Lower lobe of right lung (tissue), 2 donors: ENCODE data around the gene ASMT. TPM values are rescaled to one million over a fixed set of nuclear protein-coding genes. Genes with fewer than 3 reads are reported as not detected.

ENCODE experiments used
- ATAC-seq, 2 donors: fragments of 200-7000 bp; cut with Tn5 transposase; one replicate each; pipeline ENCODE4 v1.9.1; 2020 to 2022; ENCODE audit warnings: mild to moderate bottlenecking in 2 of 2, moderate library complexity in 2 of 2
- DNase-seq: peaks from one replicate; pipeline ENCODE4 v3.0.0-alpha.2; 2020
- H3K27ac ChIP-seq: fragments of 200-600 bp; one replicate; pipeline ENCODE4 v1.8.0; 2022
- H3K27me3 ChIP-seq: fragments of 200-600 bp; one replicate; pipeline ENCODE4 v1.8.0; 2022; ENCODE audit warnings: low read depth
- H3K36me3 ChIP-seq: fragments of 200-600 bp; one replicate; pipeline ENCODE4 v1.8.0; 2022; ENCODE audit warnings: mild to moderate bottlenecking
- H3K4me1 ChIP-seq: fragments of 200-600 bp; one replicate; pipeline ENCODE4 v1.8.0; 2022
- H3K4me3 ChIP-seq: fragments of 200-600 bp; one replicate; pipeline ENCODE4 v1.8.0; 2022; ENCODE audit warnings: mild to moderate bottlenecking
- H3K9me3 ChIP-seq: fragments of 200-600 bp; one replicate; pipeline ENCODE4 v1.8.0; 2022
- CTCF ChIP-seq: fragments of 200-600 bp; IDR thresholded peaks from one replicate; pipeline ENCODE4 v1.8.0; 2022; ENCODE audit warnings: antibody characterized with exemption, mild to moderate bottlenecking
- intact Hi-C: fragments of 100-400 bp; cut with DNase I; formaldehyde crosslinking; loops from one replicate; pipeline ENCODE4 v1.11.0; 2022
- total RNA-seq: library from RNA; stranded (reverse); fragmentation: NEBNext Ultra II Directional; extraction: Animal tissue kit (Norgen Biotek cat#: 25700); gene quantifications from one replicate; pipeline ENCODE4 v1.2.1, GENCODE V29; 2021
- donor health status: DM: no; HTN: yes; CAD: no; lungs with severe emphysema.

ASMT gene
- total RNA-seq, 1 donor from 2014 or later, result not detected

- ATAC-seq (no peak), DNase-seq (no peak)
- H3K27ac ChIP-seq, result no peak overlapping the region
- no peak for TF ChIP-seq CTCF
- H3K4me3 ChIP-seq, result peak overlapping the region; percentile 37
- H3K36me3 ChIP-seq, result no peaks in the 10 kb centered on the region
- H3K27me3 ChIP-seq, result no peaks in the 10 kb centered on the region
- intact Hi-C loops, result no loop called here
- H3K4me1 ChIP-seq, result no peaks in the 10 kb centered on the region
- no peaks in the 10 kb centered on the region for H3K9me3 ChIP-seq
These were observed 43.2 kb downstream of the ASMT start for GRCh38 chrX:1658071-1658491.

GRCh38 chrX:1659664-1660461 is 45.0 kb downstream of the ASMT start:
- DNase-seq (no peak), ATAC-seq (no peak)
- Histone ChIP-seq H3K4me3 (no peak overlapping the region), H3K9me3 (no peaks in the 10 kb centered on the region), H3K27ac (no peak overlapping the region), H3K4me1 (no peaks in the 10 kb centered on the region), H3K36me3 (no peaks in the 10 kb centered on the region), H3K27me3 (no peaks in the 10 kb centered on the region)
- TF ChIP-seq CTCF, result no peak
- intact Hi-C loops, result no loop called here

GRCh38 chrX:1661048-1661921 is 46.4 kb downstream of the ASMT start:
- no peak for TF ChIP-seq CTCF
- Histone ChIP-seq H3K4me1 (no peaks in the 10 kb centered on the region), H3K9me3 (no peaks in the 10 kb centered on the region), H3K4me3 (peak overlapping the region; percentile 39), H3K27ac (peak overlapping the region; percentile 46), H3K27me3 (no peaks in the 10 kb centered on the region), H3K36me3 (no peaks in the 10 kb centered on the region)
- peak; percentile 79 for DNase-seq
- intact Hi-C loops, result no loop called here
- peak; percentile 80 to 92 for ATAC-seq

- TF ChIP-seq CTCF, result no peak
- H3K27me3 ChIP-seq, result no peaks in the 10 kb centered on the region
- no peaks in the 10 kb centered on the region for H3K4me1 ChIP-seq
- H3K27ac ChIP-seq, result peak overlapping the region; percentile 46
- intact Hi-C loops, result no loop called here
- H3K9me3 ChIP-seq, result no peaks in the 10 kb centered on the region
- DNase-seq (no peak), ATAC-seq (peak in 1 of 2 donors; percentile 20)
- H3K36me3 ChIP-seq, result no peaks in the 10 kb centered on the region
- H3K4me3 ChIP-seq, result peak overlapping the region; percentile 39
These were observed 47.0 kb downstream of the ASMT start for GRCh38 chrX:1661922-1662221.

- H3K27me3 ChIP-seq, result peaks cover 6% of the 10 kb centered on the region
- DNase-seq (no peak), ATAC-seq (no peak)
- no peaks in the 10 kb centered on the region for H3K9me3 ChIP-seq
- H3K4me3 ChIP-seq, result no peak overlapping the region
- intact Hi-C loops, result no loop called here
- no peak overlapping the region for H3K27ac ChIP-seq
- no peak for TF ChIP-seq CTCF
- H3K36me3 ChIP-seq, result no peaks in the 10 kb centered on the region
- H3K4me1 ChIP-seq, result no peaks in the 10 kb centered on the region
These were observed 52.7 kb downstream of the ASMT start for GRCh38 chrX:1667566-1667965.
